Measurements from ENCODE around the gene SEC61A2. TPM values are rescaled to one million over a fixed set of nuclear protein-coding genes. Genes with fewer than 3 reads are reported as not detected.

Gene SEC61A2
- total and polyA plus RNA-seq, 4 donors, result 3.8 to 8.8 (median 6.2) TPM

DNA sequence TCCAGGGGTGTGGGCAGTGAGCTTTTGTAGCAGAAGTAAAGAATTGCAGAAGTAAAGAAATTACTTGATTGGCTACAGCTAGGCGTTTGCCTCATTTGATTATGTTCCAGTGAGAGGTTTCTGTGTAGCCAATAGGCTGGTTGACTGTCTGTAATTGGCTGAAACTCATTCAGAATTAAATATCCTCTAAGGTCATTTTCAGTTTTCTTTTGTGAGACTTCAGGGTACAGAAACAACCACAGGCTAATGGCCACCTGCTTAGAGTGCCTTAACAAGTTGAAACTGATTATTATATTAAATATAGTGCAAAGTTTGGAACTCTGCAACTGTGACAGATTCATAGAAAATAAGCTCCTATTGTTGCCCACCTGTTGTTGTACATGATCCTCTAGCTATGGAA lies 10.6 kb downstream of the SEC61A2 start (continued):
- TF ChIP-seq, protein P1, sequence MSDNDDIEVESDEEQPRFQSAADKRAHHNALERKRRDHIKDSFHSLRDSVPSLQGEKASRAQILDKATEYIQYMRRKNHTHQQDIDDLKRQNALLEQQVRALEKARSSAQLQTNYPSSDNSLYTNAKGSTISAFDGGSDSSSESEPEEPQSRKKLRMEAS (IDR thresholded peaks at IDR 0.05), result no peak
- TF ChIP-seq HNF4A (conservative IDR thresholded peaks at IDR 0.05) (no peak), GABPA (IDR thresholded peaks at IDR 0.05 in 1 of 2, conservative IDR thresholded peaks at IDR 0.05 in 1 of 2) (no peak), RXRA (IDR thresholded peaks at IDR 0.05) (no peak)

DNA sequence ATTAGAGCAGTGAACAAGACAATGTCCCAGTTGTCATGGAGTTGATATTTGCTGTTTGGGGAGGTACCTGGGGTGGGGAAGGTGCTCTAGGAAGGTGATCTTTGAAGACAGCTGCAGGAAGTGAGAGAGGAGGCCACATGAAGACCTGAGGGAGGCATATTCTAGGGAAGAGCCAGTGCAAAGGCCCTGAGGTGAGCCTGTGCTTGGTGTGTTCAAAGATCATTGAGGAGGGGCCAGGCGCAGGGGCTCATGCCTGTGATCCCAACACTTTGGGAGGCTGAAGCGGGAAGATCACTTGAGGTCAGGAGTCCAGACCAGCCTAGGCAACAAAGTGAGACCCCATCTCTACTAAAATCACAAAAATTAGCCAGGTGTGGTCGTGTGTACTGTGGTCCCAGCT lies 15.1 kb downstream of the SEC61A2 start:
- peaks cover 0 to 3% (median 0%) of the 10 kb centered on the region in 4 donors for H3K4me1 ChIP-seq (ENCODE audit: control insufficient read depth in 4 of 4, insufficient read depth in 4 of 4, low read length in 3 of 4)
- no peak overlapping the region for H3K4me3 ChIP-seq (ENCODE audit: low read depth in 1 of 3, low read length in 3 of 3)
- no peak overlapping the region for H3K9ac ChIP-seq (ENCODE audit: low read depth in 1 of 2, low read length in 2 of 2)
- no peaks in the 10 kb centered on the region for H3K9me3 ChIP-seq (ENCODE audit: control insufficient read depth in 4 of 4, low read length in 3 of 4)
- no peak for DNase-seq (ENCODE audit: low spot score)
- no peak overlapping the region for H3K27ac ChIP-seq (ENCODE audit: low read depth in 1 of 2, low read length in 2 of 2)
- 93% methylated on average over 3 of the region's 3 CpGs for WGBS
- TF ChIP-seq GABPA (IDR thresholded peaks at IDR 0.05 in 1 of 2, conservative IDR thresholded peaks at IDR 0.05 in 1 of 2) (no peak), HNF4G (IDR thresholded peaks at IDR 0.05) (no peak), SP1 (IDR thresholded peaks at IDR 0.05) (no peak), JUND (IDR thresholded peaks at IDR 0.05) (no peak), HNF4A (conservative IDR thresholded peaks at IDR 0.05) (no peak), EGR1 (IDR thresholded peaks at IDR 0.05; ENCODE audit: low read depth in 2 of 2) (no peak), RXRA (IDR thresholded peaks at IDR 0.05) (no peak), FOXA2 (IDR thresholded peaks at IDR 0.05) (no peak), YY1 (IDR thresholded peaks at IDR 0.05) (no peak), RAD21 (IDR thresholded peaks at IDR 0.05) (no peak), NR2F2 (IDR thresholded peaks at IDR 0.05) (no peak), FOXA1 (IDR thresholded peaks at IDR 0.05) (no peak)
- TF ChIP-seq, protein P1 (IDR thresholded peaks at IDR 0.05), result no peak
- TF ChIP-seq, protein P2, sequence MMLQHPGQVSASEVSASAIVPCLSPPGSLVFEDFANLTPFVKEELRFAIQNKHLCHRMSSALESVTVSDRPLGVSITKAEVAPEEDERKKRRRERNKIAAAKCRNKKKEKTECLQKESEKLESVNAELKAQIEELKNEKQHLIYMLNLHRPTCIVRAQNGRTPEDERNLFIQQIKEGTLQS (IDR thresholded peaks at IDR 0.05), result no peak
- TF ChIP-seq, protein P3, sequence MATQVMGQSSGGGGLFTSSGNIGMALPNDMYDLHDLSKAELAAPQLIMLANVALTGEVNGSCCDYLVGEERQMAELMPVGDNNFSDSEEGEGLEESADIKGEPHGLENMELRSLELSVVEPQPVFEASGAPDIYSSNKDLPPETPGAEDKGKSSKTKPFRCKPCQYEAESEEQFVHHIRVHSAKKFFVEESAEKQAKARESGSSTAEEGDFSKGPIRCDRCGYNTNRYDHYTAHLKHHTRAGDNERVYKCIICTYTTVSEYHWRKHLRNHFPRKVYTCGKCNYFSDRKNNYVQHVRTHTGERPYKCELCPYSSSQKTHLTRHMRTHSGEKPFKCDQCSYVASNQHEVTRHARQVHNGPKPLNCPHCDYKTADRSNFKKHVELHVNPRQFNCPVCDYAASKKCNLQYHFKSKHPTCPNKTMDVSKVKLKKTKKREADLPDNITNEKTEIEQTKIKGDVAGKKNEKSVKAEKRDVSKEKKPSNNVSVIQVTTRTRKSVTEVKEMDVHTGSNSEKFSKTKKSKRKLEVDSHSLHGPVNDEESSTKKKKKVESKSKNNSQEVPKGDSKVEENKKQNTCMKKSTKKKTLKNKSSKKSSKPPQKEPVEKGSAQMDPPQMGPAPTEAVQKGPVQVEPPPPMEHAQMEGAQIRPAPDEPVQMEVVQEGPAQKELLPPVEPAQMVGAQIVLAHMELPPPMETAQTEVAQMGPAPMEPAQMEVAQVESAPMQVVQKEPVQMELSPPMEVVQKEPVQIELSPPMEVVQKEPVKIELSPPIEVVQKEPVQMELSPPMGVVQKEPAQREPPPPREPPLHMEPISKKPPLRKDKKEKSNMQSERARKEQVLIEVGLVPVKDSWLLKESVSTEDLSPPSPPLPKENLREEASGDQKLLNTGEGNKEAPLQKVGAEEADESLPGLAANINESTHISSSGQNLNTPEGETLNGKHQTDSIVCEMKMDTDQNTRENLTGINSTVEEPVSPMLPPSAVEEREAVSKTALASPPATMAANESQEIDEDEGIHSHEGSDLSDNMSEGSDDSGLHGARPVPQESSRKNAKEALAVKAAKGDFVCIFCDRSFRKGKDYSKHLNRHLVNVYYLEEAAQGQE (IDR thresholded peaks at IDR 0.05), result no peak
- TF ChIP-seq, protein P4, sequence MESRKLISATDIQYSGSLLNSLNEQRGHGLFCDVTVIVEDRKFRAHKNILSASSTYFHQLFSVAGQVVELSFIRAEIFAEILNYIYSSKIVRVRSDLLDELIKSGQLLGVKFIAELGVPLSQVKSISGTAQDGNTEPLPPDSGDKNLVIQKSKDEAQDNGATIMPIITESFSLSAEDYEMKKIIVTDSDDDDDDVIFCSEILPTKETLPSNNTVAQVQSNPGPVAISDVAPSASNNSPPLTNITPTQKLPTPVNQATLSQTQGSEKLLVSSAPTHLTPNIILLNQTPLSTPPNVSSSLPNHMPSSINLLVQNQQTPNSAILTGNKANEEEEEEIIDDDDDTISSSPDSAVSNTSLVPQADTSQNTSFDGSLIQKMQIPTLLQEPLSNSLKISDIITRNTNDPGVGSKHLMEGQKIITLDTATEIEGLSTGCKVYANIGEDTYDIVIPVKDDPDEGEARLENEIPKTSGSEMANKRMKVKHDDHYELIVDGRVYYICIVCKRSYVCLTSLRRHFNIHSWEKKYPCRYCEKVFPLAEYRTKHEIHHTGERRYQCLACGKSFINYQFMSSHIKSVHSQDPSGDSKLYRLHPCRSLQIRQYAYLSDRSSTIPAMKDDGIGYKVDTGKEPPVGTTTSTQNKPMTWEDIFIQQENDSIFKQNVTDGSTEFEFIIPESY (IDR thresholded peaks at IDR 0.05), result no peak
- H3K36me3 ChIP-seq (ENCODE audit: control insufficient read depth in 4 of 4, insufficient read depth in 3 of 4, low read depth in 1 of 4, low read length in 3 of 4), result peaks cover 5 to 17% (median 13%) of the 10 kb centered on the region in 4 donors
- no peaks in the 10 kb centered on the region for H3K27me3 ChIP-seq (ENCODE audit: control insufficient read depth in 4 of 4, insufficient read depth in 4 of 4, low read length in 3 of 4)
